ENCODE measurements around the gene ZNF831. TPM values are rescaled to one million over a fixed set of nuclear protein-coding genes. Genes with fewer than 3 reads are reported as not detected.

Gene ZNF831
- total RNA-seq, 4 donors from 2014 or later: 0.78 to 2.3 (median 1.6) TPM

DNA sequence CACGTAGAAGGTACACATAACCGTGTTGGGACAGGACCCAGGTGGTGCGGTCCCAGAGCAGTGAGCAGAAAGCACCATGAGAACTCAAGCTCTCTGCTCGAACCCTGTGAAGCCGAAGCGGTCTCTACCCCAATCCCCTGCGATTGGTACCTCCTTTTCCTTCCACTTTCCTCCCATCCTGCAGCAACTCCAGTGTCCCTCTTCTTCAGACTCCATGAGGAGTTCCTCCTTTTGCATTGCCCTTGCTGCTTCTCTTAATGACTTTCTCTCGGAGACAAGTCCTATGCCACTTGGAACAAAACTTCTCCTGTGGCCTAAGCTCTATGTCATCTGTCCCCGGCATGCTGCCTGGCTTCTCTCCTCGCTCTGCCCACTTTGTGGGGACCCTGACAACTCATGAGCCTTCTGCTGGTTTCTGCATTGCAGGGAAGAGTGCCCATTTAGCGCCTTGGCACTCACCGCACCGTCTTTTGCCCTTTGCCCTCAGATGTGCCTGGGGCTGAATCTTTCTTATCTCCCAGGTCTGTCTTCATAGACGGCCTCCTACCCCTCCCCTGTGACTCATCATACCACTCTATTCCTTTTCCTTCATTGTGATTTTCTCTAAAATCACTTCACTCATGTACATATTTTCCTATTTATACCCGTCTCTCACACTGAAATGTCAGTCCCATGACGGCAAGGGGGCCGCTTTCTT, 9.2 kb upstream of the ZNF831 start:
- WGBS, 2 donors: 93% methylated on average over 17 of the region's 17 CpGs
- Histone ChIP-seq H3K4me3 (replicated peaks in 1 of 3) (no peak overlapping the region), H3K9me3 (no peaks in the 10 kb centered on the region), H3K4me1 (no peaks in the 10 kb centered on the region), H3K36me3 (no peaks in the 10 kb centered on the region), H3K27me3 (no peaks in the 10 kb centered on the region), H3K27ac (no peak overlapping the region)
- no peak for TF ChIP-seq POLR2A (IDR thresholded peaks at IDR 0.05)
- TF ChIP-seq, protein P1, sequence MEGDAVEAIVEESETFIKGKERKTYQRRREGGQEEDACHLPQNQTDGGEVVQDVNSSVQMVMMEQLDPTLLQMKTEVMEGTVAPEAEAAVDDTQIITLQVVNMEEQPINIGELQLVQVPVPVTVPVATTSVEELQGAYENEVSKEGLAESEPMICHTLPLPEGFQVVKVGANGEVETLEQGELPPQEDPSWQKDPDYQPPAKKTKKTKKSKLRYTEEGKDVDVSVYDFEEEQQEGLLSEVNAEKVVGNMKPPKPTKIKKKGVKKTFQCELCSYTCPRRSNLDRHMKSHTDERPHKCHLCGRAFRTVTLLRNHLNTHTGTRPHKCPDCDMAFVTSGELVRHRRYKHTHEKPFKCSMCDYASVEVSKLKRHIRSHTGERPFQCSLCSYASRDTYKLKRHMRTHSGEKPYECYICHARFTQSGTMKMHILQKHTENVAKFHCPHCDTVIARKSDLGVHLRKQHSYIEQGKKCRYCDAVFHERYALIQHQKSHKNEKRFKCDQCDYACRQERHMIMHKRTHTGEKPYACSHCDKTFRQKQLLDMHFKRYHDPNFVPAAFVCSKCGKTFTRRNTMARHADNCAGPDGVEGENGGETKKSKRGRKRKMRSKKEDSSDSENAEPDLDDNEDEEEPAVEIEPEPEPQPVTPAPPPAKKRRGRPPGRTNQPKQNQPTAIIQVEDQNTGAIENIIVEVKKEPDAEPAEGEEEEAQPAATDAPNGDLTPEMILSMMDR (IDR thresholded peaks at IDR 0.05): no peak
- intact Hi-C loops (cut with DNase I): no loop called here
- no peak for DNase-seq

DNA sequence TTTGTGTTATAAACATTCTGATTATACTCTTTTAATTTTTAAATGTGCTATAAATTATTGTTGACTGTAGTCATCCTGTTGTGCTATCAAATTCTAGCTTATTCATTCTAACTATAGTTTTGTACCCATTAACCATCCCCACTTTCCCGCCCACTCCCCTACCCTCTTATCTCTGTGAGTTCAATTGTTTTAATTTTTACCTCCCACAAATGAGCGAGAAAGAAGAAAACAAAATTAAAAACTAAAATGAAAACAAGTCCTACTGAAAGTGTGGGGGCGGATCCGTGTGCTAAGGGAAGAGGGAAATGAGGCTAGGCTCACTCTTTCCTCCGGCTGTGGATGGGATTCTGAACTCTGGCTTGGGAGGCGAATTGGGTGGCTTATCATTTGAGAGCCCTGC, 6.6 kb upstream of the ZNF831 start:
- TF ChIP-seq, protein P1 (IDR thresholded peaks at IDR 0.05): no peak
- TF ChIP-seq POLR2A (IDR thresholded peaks at IDR 0.05): no peak
- H3K36me3 ChIP-seq: no peaks in the 10 kb centered on the region
- H3K4me3 ChIP-seq (replicated peaks in 1 of 3): no peak overlapping the region
- no peaks in the 10 kb centered on the region for H3K4me1 ChIP-seq
- intact Hi-C loops (cut with DNase I): no loop called here
- no peak for DNase-seq
- no peak overlapping the region for H3K27ac ChIP-seq
- no peaks in the 10 kb centered on the region for H3K9me3 ChIP-seq
- 79 to 89% methylated on average over 6 of the region's 6 CpGs for WGBS, 2 donors
- H3K27me3 ChIP-seq: no peaks in the 10 kb centered on the region

DNA sequence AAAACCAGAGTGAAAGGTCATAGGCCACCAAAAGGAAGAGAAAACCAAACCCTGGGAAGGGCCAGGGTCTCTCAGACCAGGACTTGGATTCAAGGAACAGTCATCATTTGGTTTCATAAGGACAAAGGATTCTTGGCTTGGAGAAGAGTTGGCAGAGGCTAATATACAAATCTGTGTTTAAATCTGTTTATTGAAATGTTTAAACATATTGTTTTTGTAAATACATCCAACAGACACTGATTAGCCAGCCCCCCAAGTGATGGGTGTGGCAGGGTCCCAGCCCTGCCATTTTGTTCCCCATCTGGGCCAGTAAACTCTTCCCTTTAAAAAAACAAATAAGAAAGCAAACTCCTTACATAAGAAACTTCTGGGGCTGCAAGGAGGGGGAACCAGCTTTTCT, 6.1 kb upstream of the ZNF831 start:
- Histone ChIP-seq H3K9me3 (no peaks in the 10 kb centered on the region), H3K36me3 (no peaks in the 10 kb centered on the region), H3K4me1 (no peaks in the 10 kb centered on the region), H3K27me3 (no peaks in the 10 kb centered on the region), H3K4me3 (replicated peaks in 1 of 3) (no peak overlapping the region), H3K27ac (no peak overlapping the region)
- intact Hi-C loops (cut with DNase I): no loop called here
- DNase-seq: no peak
- TF ChIP-seq, protein P1 (IDR thresholded peaks at IDR 0.05): no peak
- no peak for TF ChIP-seq POLR2A (IDR thresholded peaks at IDR 0.05)

DNA sequence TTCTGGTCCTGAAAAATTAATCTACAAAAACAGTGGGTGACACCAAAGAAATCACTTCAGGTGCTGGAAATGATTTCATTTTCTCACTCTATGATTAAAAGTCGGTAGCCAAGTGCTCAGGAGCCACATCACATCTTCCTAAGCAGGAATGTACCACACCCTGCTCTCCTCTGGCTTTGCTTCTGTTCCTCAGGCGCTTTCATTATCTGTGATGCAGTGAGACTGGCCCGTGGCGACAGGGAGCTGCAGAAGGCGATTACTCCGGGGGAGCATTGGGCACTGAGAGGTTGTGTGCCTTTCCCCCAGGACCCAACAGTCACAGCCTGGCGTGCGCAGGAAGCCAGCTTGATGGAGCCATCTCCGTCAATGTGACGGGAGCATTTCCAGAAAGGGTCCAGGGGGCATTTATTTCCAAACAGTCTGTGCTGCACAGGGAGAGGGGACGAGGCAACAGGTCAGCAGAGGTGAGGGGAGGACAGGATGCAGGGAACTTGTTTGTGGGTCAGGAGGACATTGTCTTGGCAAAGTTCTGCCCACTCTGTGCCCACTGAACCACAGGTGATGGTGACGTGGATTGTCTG, 5.6 kb upstream of the ZNF831 start:
- H3K9me3 ChIP-seq: no peaks in the 10 kb centered on the region
- H3K4me3 ChIP-seq (replicated peaks in 1 of 3): no peak overlapping the region
- H3K4me1 ChIP-seq: no peaks in the 10 kb centered on the region
- intact Hi-C loops (cut with DNase I): no loop called here
- whole genome bisulfite sequencing, 2 donors: 70 to 73% methylated on average over 12 of the region's 12 CpGs
- TF ChIP-seq POLR2A (IDR thresholded peaks at IDR 0.05): no peak
- TF ChIP-seq, protein P1 (IDR thresholded peaks at IDR 0.05): no peak
- H3K27ac ChIP-seq: no peak overlapping the region
- no peak for DNase-seq
- no peaks in the 10 kb centered on the region for H3K36me3 ChIP-seq
- no peaks in the 10 kb centered on the region for H3K27me3 ChIP-seq

DNA sequence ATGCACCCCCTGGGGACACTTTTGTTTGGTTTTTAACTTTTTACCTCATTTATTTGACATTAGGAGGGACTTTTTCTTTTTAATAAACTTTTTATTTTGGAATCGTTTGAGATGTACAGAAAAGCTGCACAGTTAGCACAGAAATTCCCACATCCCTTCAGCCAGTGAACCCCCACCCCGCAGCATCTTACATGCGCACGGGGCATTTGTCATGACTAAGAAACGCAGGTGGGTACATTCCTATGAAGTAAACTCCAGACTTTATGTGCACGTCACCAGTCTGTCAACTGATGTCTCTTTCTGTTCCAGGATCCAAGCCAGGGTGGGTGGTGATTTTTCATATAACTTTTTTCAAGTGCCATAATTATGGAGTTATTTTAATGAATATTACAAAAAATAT, 4.9 kb upstream of the ZNF831 start:
- Histone ChIP-seq H3K27ac (no peak overlapping the region), H3K4me1 (no peaks in the 10 kb centered on the region), H3K9me3 (no peaks in the 10 kb centered on the region), H3K4me3 (replicated peaks in 1 of 3) (no peak overlapping the region), H3K27me3 (no peaks in the 10 kb centered on the region), H3K36me3 (no peaks in the 10 kb centered on the region)
- TF ChIP-seq, protein P1 (IDR thresholded peaks at IDR 0.05): no peak
- no peak for TF ChIP-seq POLR2A (IDR thresholded peaks at IDR 0.05)
- WGBS, 2 donors: 90% methylated on average over 6 of the region's 6 CpGs
- intact Hi-C loops (cut with DNase I): no loop called here
- DNase-seq: no peak

All from thyroid gland (tissue), 4 donors.